Activated naive CD8-positive, alpha-beta T cell treated with anti-CD3 and anti-CD28 coated beads, Interleukin-2, amount 10 ng/mL, durations not matched to agents 7 days and 5 days (primary cell): ENCODE measurements around the gene CAGE1. TPM values are rescaled to one million over a fixed set of nuclear protein-coding genes. Genes with fewer than 3 reads are reported as not detected.

ENCODE experiments used
- total RNA-seq, 2 experiments: library from RNA; stranded (reverse); gene quantifications; one replicate each; pipeline ENCODE4 v1.2.3, GENCODE V29; 2021

Gene CAGE1
- total RNA-seq, 2 experiments from 2014 or later, result 0.17 to 0.20 TPM

Other genes starting within 250 kb of the CAGE1 start
- gene SSR1, start 76.5 kb downstream of the CAGE1 start, total RNA-seq, result 100 to 1,000 TPM; 112 to 123 TPM
- 10 to 100 TPM; 29.6 to 31.1 TPM for gene RIOK1, start 66 bp upstream of the CAGE1 start, total RNA-seq
- under 1 TPM; 0.11 to 0.17 TPM for gene DSP, start 151.9 kb upstream of the CAGE1 start, total RNA-seq
- gene SNRNP48, start 200.5 kb upstream of the CAGE1 start, total RNA-seq, result 10 to 100 TPM; 19.8 to 21.6 TPM